Epidermal melanocyte (primary cell): ENCODE data around the gene TEX13D.
"Not testable (repeated sequence)": the region's sequence is repeated elsewhere in the genome, so short reads cannot be mapped to it uniquely, and the experiment has no call there.

Experiments used
- DNase-seq: peaks from one replicate; pipeline ENCODE4 v3.0.0; 2011; ENCODE audit warnings: low spot score; ENCODE audit not compliant: insufficient read length

TEX13D gene

GRCh38 chrX:124332481-124333424 lies at the start of gene TEX13D:
TSS of gene TEX13D (plus strand) at chrX:124332660. CDS start at chrX:124332918, 258 bp downstream.
- no peak for DNase-seq

- no peak for DNase-seq
Observed at GRCh38 chrX:124289443-124289842, 43.0 kb upstream of the TEX13D start.

GRCh38 chrX:124293810-124294209 lies 38.6 kb upstream of the TEX13D start:
- no peak for DNase-seq

- DNase-seq = not testable (repeated sequence)
Observed at GRCh38 chrX:124299323-124299722, 33.1 kb upstream of the TEX13D start.

- no peak for DNase-seq
Observed at GRCh38 chrX:124300405-124300804, 32.1 kb upstream of the TEX13D start.

- no peak for DNase-seq
Observed at GRCh38 chrX:124307253-124307907, 25.1 kb upstream of the TEX13D start.

GRCh38 chrX:124325732-124326131 lies 6.7 kb upstream of the TEX13D start:
- no peak for DNase-seq

GRCh38 chrX:124328765-124329164 lies 3.7 kb upstream of the TEX13D start:
- no peak for DNase-seq

- DNase-seq = no peak
Observed at GRCh38 chrX:124333862-124334261, 1.4 kb downstream of the TEX13D start.

GRCh38 chrX:124334555-124334954 lies 2.1 kb downstream of the TEX13D start:
- not testable (repeated sequence) for DNase-seq

GRCh38 chrX:124335598-124335997 lies 3.1 kb downstream of the TEX13D start:
- no peak for DNase-seq

GRCh38 chrX:124337916-124338315 lies 5.5 kb downstream of the TEX13D start:
- DNase-seq = no peak

- no peak for DNase-seq
Observed at GRCh38 chrX:124338733-124339514, 6.5 kb downstream of the TEX13D start.

- DNase-seq = no peak
Observed at GRCh38 chrX:124341396-124342132, 9.1 kb downstream of the TEX13D start.

- DNase-seq = no peak
Observed at GRCh38 chrX:124342174-124342867, 9.9 kb downstream of the TEX13D start.

GRCh38 chrX:124343016-124343415 lies 10.6 kb downstream of the TEX13D start:
- DNase-seq = no peak

GRCh38 chrX:124344246-124344645 lies 11.8 kb downstream of the TEX13D start:
- no peak for DNase-seq

- DNase-seq = no peak
Observed at GRCh38 chrX:124346117-124346876, 13.8 kb downstream of the TEX13D start, which contains the start of gene SH2D1A. TSS of gene SH2D1A (plus strand) at chrX:124346563. CDS start at chrX:124346643, 80 bp downstream.

- no peak for DNase-seq
Observed at GRCh38 chrX:124346877-124347241, 14.4 kb downstream of the TEX13D start.

GRCh38 chrX:124347242-124347641 lies 14.8 kb downstream of the TEX13D start:
- no peak for DNase-seq
